SK-N-SH treated with all-trans-retinoic acid at 6 μM for 48 hours (cell line): ENCODE measurements around the gene NOLC1.

Source experiments
- ATAC-seq: fragments of 200-7000 bp; cut with Tn5 transposase; 3 replicates; pipeline ENCODE4 v1.9.1; 2020; ENCODE audit warnings: mild to moderate bottlenecking, moderate library complexity
- ARNTL ChIP-seq: fragments of 450-650 bp; formaldehyde crosslinking; IDR thresholded peaks from 2 replicates; pipeline ENCODE4 v1.5.0; 2020; ENCODE audit warnings: low read depth, mild to moderate bottlenecking, moderate library complexity, borderline replicate concordance
- BACH2 ChIP-seq: fragments of 250-450 bp; sonication (Bioruptor Pico); IDR thresholded peaks from 2 replicates; pipeline ENCODE4 v1.9.0; 2021; ENCODE audit warnings: mild to moderate bottlenecking, borderline replicate concordance
- CSDC2 ChIP-seq: fragments of 250-450 bp; sonication (Bioruptor Pico); IDR thresholded peaks from 2 replicates; pipeline ENCODE4 v1.5.0; 2020; ENCODE audit warnings: mild to moderate bottlenecking, moderate library complexity
- CSRNP3 ChIP-seq: fragments of 250-450 bp; sonication (Bioruptor Pico); IDR thresholded peaks from 2 replicates; pipeline ENCODE4 v1.5.1; 2021; ENCODE audit warnings: mild to moderate bottlenecking, moderate library complexity
- ESRRG ChIP-seq: fragments of 250-450 bp; sonication (Bioruptor Pico); IDR thresholded peaks from 2 replicates; pipeline ENCODE4 v1.6.1; 2021; ENCODE audit warnings: mild to moderate bottlenecking
- GLIS3 ChIP-seq: fragments of 250-450 bp; sonication (Bioruptor Pico); IDR thresholded peaks from 2 replicates; pipeline ENCODE4 v1.5.0; 2020; ENCODE audit warnings: mild to moderate bottlenecking, moderate library complexity
- ISL1 ChIP-seq: fragments of 250-450 bp; sonication (Bioruptor Pico); IDR thresholded peaks from 2 replicates; pipeline ENCODE4 v2.1.2; 2022; ENCODE audit warnings: mild to moderate bottlenecking, moderate library complexity
- OSR1 ChIP-seq: fragments of 250-450 bp; sonication (Bioruptor Pico); IDR thresholded peaks from 2 replicates; pipeline ENCODE4 v1.8.0; 2022; ENCODE audit warnings: moderate library complexity, mild to moderate bottlenecking, inconsistent platforms
- PATZ1 ChIP-seq: fragments of 250-450 bp; sonication (Bioruptor Pico); IDR thresholded peaks from 2 replicates; pipeline ENCODE4 v1.8.0; 2020; ENCODE audit warnings: mild to moderate bottlenecking, moderate library complexity, borderline replicate concordance
- PPARA ChIP-seq: fragments of 250-450 bp; sonication (Bioruptor Pico); IDR thresholded peaks from 2 replicates; pipeline ENCODE4 v1.5.0; 2020; ENCODE audit warnings: mild to moderate bottlenecking, borderline replicate concordance
- RARB ChIP-seq: fragments of 250-450 bp; sonication (Bioruptor Pico); IDR thresholded peaks from 2 replicates; pipeline ENCODE4 v1.8.0; 2021; ENCODE audit warnings: mild to moderate bottlenecking, moderate library complexity
- SNAI2 ChIP-seq: fragments of 250-450 bp; sonication (Bioruptor Pico); IDR thresholded peaks from 2 replicates; pipeline ENCODE4 v1.5.0; 2020; ENCODE audit warnings: mild to moderate bottlenecking, moderate library complexity
- TCF4 ChIP-seq: fragments of 250-450 bp; sonication (Bioruptor Pico); IDR thresholded peaks from 2 replicates; pipeline ENCODE4 v1.8.0; 2021; ENCODE audit warnings: mild to moderate bottlenecking, moderate library complexity, borderline replicate concordance
- TOX ChIP-seq: fragments of 250-450 bp; sonication (Bioruptor Pico); IDR thresholded peaks from 2 replicates; pipeline ENCODE4 v1.8.0; 2021; ENCODE audit warnings: mild to moderate bottlenecking, moderate library complexity, borderline replicate concordance
- ZC3H10 ChIP-seq: fragments of 250-450 bp; sonication (Bioruptor Pico); IDR thresholded peaks from 2 replicates; pipeline ENCODE4 v1.5.1; 2021; ENCODE audit warnings: mild to moderate bottlenecking, moderate library complexity
- ZFP3 ChIP-seq: fragments of 250-450 bp; sonication (Bioruptor Pico); IDR thresholded peaks from 2 replicates; pipeline ENCODE4 v1.5.0; 2020; ENCODE audit warnings: mild to moderate bottlenecking, moderate library complexity
- ZFP30 ChIP-seq: fragments of 450-650 bp; formaldehyde crosslinking; IDR thresholded peaks from 2 replicates; pipeline ENCODE4 v1.5.0; 2022; ENCODE audit warnings: mild to moderate bottlenecking, moderate library complexity
- ZNF565 ChIP-seq: fragments of 450-650 bp; formaldehyde crosslinking; conservative IDR thresholded peaks from 2 replicates; pipeline ENCODE4 v1.5.0; 2020; ENCODE audit warnings: low read depth, mild to moderate bottlenecking, moderate library complexity
- ZNF70 ChIP-seq: fragments of 450-650 bp; formaldehyde crosslinking; IDR thresholded peaks from 2 replicates; pipeline ENCODE4 v1.5.0; 2020; ENCODE audit warnings: mild to moderate bottlenecking, moderate library complexity
- ZNF8 ChIP-seq: fragments of 450-650 bp; formaldehyde crosslinking; IDR thresholded peaks from 2 replicates; pipeline ENCODE4 v1.5.0; 2020; ENCODE audit warnings: mild to moderate bottlenecking, moderate library complexity
- TF ChIP-seq, protein P1 (sequence below): fragments of 250-450 bp; sonication (Bioruptor Pico); IDR thresholded peaks from 2 replicates; pipeline ENCODE4 v1.5.1; 2020; ENCODE audit warnings: low read depth, mild to moderate bottlenecking, moderate library complexity
- TF ChIP-seq, protein P2 (sequence below): fragments of 250-450 bp; sonication (Bioruptor Pico); IDR thresholded peaks from 2 replicates; pipeline ENCODE4 v1.8.0; 2021; ENCODE audit warnings: low read depth, mild to moderate bottlenecking, moderate library complexity, borderline replicate concordance

The NOLC1 gene

GRCh38 chr10:102170602-102171001, 18.4 kb downstream of the NOLC1 start:
- TF ChIP-seq, protein P1, sequence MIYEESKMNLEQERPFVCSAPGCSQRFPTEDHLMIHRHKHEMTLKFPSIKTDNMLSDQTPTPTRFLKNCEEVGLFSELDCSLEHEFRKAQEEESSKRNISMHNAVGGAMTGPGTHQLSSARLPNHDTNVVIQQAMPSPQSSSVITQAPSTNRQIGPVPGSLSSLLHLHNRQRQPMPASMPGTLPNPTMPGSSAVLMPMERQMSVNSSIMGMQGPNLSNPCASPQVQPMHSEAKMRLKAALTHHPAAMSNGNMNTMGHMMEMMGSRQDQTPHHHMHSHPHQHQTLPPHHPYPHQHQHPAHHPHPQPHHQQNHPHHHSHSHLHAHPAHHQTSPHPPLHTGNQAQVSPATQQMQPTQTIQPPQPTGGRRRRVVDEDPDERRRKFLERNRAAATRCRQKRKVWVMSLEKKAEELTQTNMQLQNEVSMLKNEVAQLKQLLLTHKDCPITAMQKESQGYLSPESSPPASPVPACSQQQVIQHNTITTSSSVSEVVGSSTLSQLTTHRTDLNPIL: no peak
- TF ChIP-seq ZNF8: no peak
- no peak for TF ChIP-seq GLIS3
- no peak for TF ChIP-seq ZFP3 (CRISPR knock-in tag)
- no peak for TF ChIP-seq PPARA (CRISPR knock-in tag)
- TF ChIP-seq TOX: no peak
- TF ChIP-seq ZNF565: no peak
- no peak for TF ChIP-seq CSDC2
- no peak for TF ChIP-seq ZC3H10 (CRISPR knock-in tag)
- TF ChIP-seq BACH2: no peak
- no peak for TF ChIP-seq ARNTL (CRISPR knock-in tag)
- no peak for TF ChIP-seq PATZ1 (CRISPR knock-in tag)
- no peak for TF ChIP-seq TCF4 (CRISPR knock-in tag)
- no peak for TF ChIP-seq ZFP30 (CRISPR knock-in tag)
- no peak for TF ChIP-seq ISL1 (CRISPR knock-in tag)
- no peak for TF ChIP-seq RARB (CRISPR knock-in tag)
- TF ChIP-seq ZNF70 (CRISPR knock-in tag): no peak
- TF ChIP-seq SNAI2: no peak
- TF ChIP-seq OSR1 (CRISPR knock-in tag): no peak
- TF ChIP-seq, all 23 proteins: peak for 0
- ATAC-seq: no peak

DNA sequence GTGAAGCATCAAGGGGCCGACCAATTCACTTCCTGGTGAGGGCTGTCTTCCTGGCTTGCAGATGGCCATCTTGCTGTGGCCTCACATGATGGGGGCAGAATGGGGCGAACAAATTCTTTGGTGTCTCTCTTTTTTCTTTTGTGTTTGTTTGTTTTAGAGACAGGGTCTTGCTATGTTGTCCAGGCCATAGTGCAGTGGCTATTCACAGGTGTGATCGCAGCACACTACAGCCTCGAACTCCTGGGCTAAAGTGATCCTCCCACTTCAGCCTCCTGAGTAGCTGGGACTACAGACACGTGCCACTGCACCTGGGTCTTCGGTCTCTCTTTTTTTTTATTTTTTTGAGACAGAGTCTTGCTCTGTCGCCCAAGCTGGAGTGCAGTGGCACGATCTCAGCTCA, 20.1 kb downstream of the NOLC1 start:
- no peak for TF ChIP-seq ZFP3 (CRISPR knock-in tag)
- TF ChIP-seq PATZ1 (CRISPR knock-in tag): no peak
- TF ChIP-seq, protein P1: no peak
- no peak for TF ChIP-seq OSR1 (CRISPR knock-in tag)
- TF ChIP-seq TOX: no peak
- TF ChIP-seq ZC3H10 (CRISPR knock-in tag): no peak
- no peak for TF ChIP-seq ZNF70 (CRISPR knock-in tag)
- no peak for TF ChIP-seq SNAI2
- no peak for TF ChIP-seq GLIS3
- no peak for TF ChIP-seq TCF4 (CRISPR knock-in tag)
- TF ChIP-seq PPARA (CRISPR knock-in tag): no peak
- no peak for TF ChIP-seq ZFP30 (CRISPR knock-in tag)
- no peak for TF ChIP-seq CSRNP3
- no peak for TF ChIP-seq ESRRG (CRISPR knock-in tag)
- no peak for TF ChIP-seq ISL1 (CRISPR knock-in tag)
- TF ChIP-seq, protein P2, sequence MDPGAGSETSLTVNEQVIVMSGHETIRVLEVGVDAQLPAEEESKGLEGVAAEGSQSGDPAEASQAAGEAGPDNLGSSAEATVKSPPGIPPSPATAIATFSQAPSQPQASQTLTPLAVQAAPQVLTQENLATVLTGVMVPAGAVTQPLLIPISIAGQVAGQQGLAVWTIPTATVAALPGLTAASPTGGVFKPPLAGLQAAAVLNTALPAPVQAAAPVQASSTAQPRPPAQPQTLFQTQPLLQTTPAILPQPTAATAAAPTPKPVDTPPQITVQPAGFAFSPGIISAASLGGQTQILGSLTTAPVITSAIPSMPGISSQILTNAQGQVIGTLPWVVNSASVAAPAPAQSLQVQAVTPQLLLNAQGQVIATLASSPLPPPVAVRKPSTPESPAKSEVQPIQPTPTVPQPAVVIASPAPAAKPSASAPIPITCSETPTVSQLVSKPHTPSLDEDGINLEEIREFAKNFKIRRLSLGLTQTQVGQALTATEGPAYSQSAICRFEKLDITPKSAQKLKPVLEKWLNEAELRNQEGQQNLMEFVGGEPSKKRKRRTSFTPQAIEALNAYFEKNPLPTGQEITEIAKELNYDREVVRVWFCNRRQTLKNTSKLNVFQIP (CRISPR knock-in tag): no peak
- no peak for TF ChIP-seq ARNTL (CRISPR knock-in tag)
- TF ChIP-seq ZNF8: no peak
- TF ChIP-seq CSDC2: no peak
- TF ChIP-seq BACH2: no peak

More for the DNA sequence above, 20.1 kb downstream of the NOLC1 start:
- ATAC-seq: no peak
